ENCODE results near the gene CLSTN2.

CLSTN2 gene

GRCh38 chr3:140406655-140407054, 471.7 kb downstream of the CLSTN2 start:
- H3K9me3 ChIP-seq (ENCODE audit: control insufficient read depth, insufficient read depth, low read depth, low read length): no peaks in the 10 kb centered on the region
- CTCF ChIA-PET: no interaction called here
- TF ChIP-seq MYNN (tag by site-specific recombination; IDR thresholded peaks at IDR 0.05; ENCODE audit: borderline replicate concordance) (no peak), ZXDB (tag by site-specific recombination; IDR thresholded peaks at IDR 0.05) (no peak), TCF7L2 (IDR thresholded peaks at IDR 0.05; ENCODE audit: borderline replicate concordance, low read depth, low read length) (no peak), ZNF843 (tag by site-specific recombination; IDR thresholded peaks at IDR 0.05) (no peak), ZNF501 (tag by site-specific recombination; IDR thresholded peaks at IDR 0.05) (no peak), EGR2 (tag by site-specific recombination; IDR thresholded peaks at IDR 0.05; ENCODE audit: low read depth) (no peak), ZFP69B (tag by site-specific recombination; IDR thresholded peaks at IDR 0.05) (no peak)
- POLR2A ChIA-PET: no interaction called here
- H3K4me3 ChIP-seq (ENCODE audit: low read depth, low read length): no peak overlapping the region
- no peaks in the 10 kb centered on the region for H3K4me1 ChIP-seq (ENCODE audit: control insufficient read depth, insufficient read depth, low read length)
- H3K36me3 ChIP-seq (ENCODE audit: control insufficient read depth in 2 of 2, insufficient read depth in 1 of 2, low read length in 2 of 2): no peaks in the 10 kb centered on the region
- no peak overlapping the region for H3K27ac ChIP-seq (ENCODE audit: extremely low read depth, low read depth, low read length)

- TF ChIP-seq ZFP3 (tag by site-specific recombination; IDR thresholded peaks at IDR 0.05; ENCODE audit: low read depth) (no peak), YY2 (tag by site-specific recombination; IDR thresholded peaks at IDR 0.05) (no peak), ZNF658 (tag by site-specific recombination; IDR thresholded peaks at IDR 0.05) (no peak), ZNF645 (tag by site-specific recombination; IDR thresholded peaks at IDR 0.05) (no peak), ZNF518A (tag by site-specific recombination; conservative IDR thresholded peaks at IDR 0.05; ENCODE audit: low read depth) (no peak), FEZF1 (tag by site-specific recombination; IDR thresholded peaks at IDR 0.05) (no peak), ZNF112 (tag by site-specific recombination; IDR thresholded peaks at IDR 0.05) (no peak)
- no peaks in the 10 kb centered on the region for H3K36me3 ChIP-seq (ENCODE audit: control insufficient read depth in 2 of 2, insufficient read depth in 1 of 2, low read length in 2 of 2)
- no peaks in the 10 kb centered on the region for H3K4me1 ChIP-seq (ENCODE audit: control insufficient read depth, insufficient read depth, low read length)
- ChIA-PET CTCF (interaction anchor here (0.6 kb wide), 1 partner anchor 10 kb away, joined by 3 read pairs; no protein-coding TSS in a partner anchor), POLR2A (no interaction called here)
- H3K4me3 ChIP-seq (ENCODE audit: low read depth, low read length): no peak overlapping the region
- H3K27ac ChIP-seq (ENCODE audit: extremely low read depth, low read depth, low read length): no peak overlapping the region
- H3K9me3 ChIP-seq (ENCODE audit: control insufficient read depth, insufficient read depth, low read depth, low read length): no peaks in the 10 kb centered on the region
Measured at GRCh38 chr3:140408252-140408651, 473.3 kb downstream of the CLSTN2 start.

- ChIA-PET CTCF (interaction anchor here (0.6 to 0.7 kb wide), 2 partner anchors 20 to 38 kb away, joined by 4 to 7 read pairs; no protein-coding TSS in a partner anchor), POLR2A (no interaction called here)
- no peaks in the 10 kb centered on the region for H3K4me1 ChIP-seq (ENCODE audit: control insufficient read depth, insufficient read depth, low read length)
- no peaks in the 10 kb centered on the region for H3K36me3 ChIP-seq (ENCODE audit: control insufficient read depth in 2 of 2, insufficient read depth in 1 of 2, low read length in 2 of 2)
- TF ChIP-seq KLF17 (tag by site-specific recombination; IDR thresholded peaks at IDR 0.05) (no peak), ZSCAN18 (tag by site-specific recombination; IDR thresholded peaks at IDR 0.05) (no peak), PATZ1 (tag by site-specific recombination; IDR thresholded peaks at IDR 0.05) (no peak), ZNF146 (tag by site-specific recombination; IDR thresholded peaks at IDR 0.05) (no peak), ZBTB7A (tag by site-specific recombination; IDR thresholded peaks at IDR 0.05; ENCODE audit: low read depth) (no peak), ZNF610 (tag by site-specific recombination; IDR thresholded peaks at IDR 0.05; ENCODE audit: borderline replicate concordance) (no peak), ZNF2 (tag by site-specific recombination; IDR thresholded peaks at IDR 0.05) (no peak), GLI2 (tag by site-specific recombination; IDR thresholded peaks at IDR 0.05; ENCODE audit: borderline replicate concordance, low read depth) (no peak), ZFHX2 (tag by site-specific recombination; conservative IDR thresholded peaks at IDR 0.05) (no peak)
- no peak overlapping the region for H3K27ac ChIP-seq (ENCODE audit: extremely low read depth, low read depth, low read length)
- no peaks in the 10 kb centered on the region for H3K9me3 ChIP-seq (ENCODE audit: control insufficient read depth, insufficient read depth, low read depth, low read length)
- no peak overlapping the region for H3K4me3 ChIP-seq (ENCODE audit: low read depth, low read length)
Measured at GRCh38 chr3:140416666-140417065, 481.7 kb downstream of the CLSTN2 start.

Data from HEK293 (cell line).